HG03175 (cell line): Measurements from ENCODE around the gene LPP.

Experiments
- ATAC-seq: cut with Tn5 transposase; IDR thresholded peaks from one replicate; pipeline ENCODE4 v1.9.1; 2021; ENCODE audit warnings: mild to moderate bottlenecking, moderate library complexity; ENCODE audit not compliant: unreplicated experiment

LPP gene

DNA sequence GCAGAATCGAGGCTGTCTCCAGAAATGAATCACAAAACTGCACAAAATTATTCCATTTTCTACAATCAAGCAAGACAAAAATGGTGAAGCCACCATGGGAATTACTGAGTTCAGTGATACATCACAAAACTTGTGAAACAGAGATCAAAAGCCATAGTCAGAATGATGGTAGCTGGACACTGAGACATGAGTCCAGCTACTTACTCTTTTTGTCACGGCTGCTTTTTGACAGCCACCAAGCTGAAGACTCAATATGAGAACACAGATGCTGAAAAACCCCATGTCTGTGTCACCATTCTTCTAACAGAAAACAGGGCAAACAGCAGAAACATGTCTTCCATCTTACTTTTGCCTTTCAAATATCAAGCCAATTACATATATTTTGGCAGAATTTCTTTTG lies 237.6 kb downstream of the LPP start:
- no peak for ATAC-seq

DNA sequence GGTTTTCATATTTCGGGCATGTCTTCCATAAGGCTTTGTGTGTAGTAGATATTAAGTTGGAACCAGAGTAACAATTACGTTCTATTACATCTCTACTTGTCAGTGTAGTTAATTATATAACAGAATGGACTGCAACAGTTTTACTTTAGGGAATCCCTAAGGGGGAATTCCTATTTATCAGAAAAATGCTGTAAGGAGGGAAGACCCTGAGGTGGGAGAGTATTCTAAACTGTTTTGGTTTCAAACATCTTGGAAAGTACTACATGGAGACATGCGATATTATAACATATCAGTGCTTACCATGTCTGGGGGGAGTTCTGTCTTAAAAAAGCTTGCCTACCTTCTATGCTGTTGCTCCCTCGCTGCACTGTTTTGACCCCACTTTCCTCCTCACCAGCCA lies 238.1 kb downstream of the LPP start:
- no peak for ATAC-seq

DNA sequence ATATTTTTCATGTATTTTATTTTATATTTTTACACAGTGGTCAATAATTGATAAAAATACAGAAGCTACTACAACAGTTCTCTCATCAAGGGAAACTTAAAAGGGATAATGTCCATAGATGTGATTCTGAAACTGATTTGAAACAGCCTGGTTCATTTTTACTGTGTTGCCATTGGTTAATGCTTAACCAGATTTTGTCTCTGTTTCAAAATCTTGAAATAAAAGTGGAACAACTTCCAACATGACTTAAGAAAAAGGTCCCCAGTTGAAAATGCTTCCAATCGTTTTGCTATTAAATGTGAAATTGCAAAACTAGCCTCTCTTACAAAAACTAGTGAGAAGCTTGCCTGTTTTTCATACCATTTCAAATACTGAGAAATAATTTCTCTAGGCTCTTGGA lies 240.7 kb downstream of the LPP start:
- no peak for ATAC-seq

- no peak for ATAC-seq
These were observed 242.3 kb downstream of the LPP start for GRCh38 chr3:188396251-188396650.

GRCh38 chr3:188396900-188397299 lies 242.9 kb downstream of the LPP start:
- no peak for ATAC-seq

- no peak for ATAC-seq
These were observed 244.1 kb downstream of the LPP start for GRCh38 chr3:188397766-188398705.

DNA sequence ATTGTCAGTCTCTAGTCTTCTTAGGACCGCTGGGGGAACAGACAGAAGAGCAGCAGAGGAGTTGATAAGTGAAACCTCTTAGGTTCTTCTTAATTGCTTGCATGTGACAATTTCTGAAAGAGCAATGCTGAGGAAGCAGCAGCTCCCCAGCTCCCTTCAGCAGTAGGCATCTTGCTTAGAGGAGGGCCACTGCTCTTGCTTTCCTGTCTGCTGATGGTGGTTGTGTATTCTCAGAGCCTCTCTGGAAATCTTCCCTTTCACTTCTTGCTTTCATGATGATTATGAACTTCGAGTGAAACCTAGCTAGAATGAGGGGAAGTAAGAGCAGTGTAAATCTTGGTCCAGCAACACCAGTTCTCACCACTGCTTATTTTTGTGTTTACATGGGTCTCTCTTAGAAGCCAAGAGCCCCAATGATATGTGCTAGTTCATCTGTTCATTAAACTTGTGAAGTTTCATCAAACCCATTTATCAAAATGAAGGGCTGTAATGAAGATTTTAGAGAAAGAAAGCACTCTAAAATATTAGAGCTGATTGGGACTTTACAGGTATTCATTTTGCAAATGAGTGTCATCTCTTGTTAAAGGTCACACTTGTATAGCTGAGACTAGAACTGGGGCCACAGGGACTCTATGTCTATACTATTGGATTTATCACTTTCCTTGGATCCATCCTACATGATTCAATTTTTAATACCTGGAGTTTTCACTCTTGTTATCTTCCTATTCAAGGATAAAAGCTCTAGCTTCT lies 246.7 kb downstream of the LPP start:
- ATAC-seq, result peak; percentile 97

DNA sequence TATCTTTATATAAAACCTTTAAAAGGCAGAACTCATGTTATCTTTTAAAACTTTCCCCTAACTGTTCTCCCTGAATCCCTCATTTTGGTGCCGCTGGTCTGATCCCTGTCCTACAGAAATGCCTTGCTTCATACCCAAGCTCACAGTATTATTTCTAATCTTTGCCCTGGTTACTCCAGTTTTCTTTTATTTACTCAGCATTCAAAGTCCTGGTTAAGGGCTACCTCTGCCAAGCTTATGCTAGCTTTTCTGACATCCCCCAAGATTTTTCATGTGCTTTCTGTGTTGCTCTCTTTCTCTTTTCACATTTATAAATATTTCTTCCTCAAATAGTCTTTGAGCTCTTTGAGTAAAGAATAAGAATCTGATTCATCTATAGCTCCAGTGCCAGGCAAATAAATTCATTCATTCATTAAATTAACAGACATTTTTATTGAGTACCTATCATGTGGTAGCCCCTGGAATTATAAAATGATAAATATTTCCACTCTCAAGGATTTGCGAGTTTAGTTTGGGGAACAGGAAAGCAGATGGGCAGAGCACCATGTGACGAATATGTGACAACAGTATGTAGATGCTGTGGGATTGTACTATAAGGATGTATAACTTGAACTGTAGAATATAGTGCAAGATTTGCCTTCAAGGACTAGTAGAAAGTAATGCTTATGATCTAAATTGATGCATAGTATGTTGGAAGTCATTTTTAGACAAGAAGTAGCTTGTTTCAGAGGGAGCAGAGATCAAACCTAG lies 247.5 kb downstream of the LPP start:
- no peak for ATAC-seq

GRCh38 chr3:188402229-188402628 lies 248.3 kb downstream of the LPP start:
- no peak for ATAC-seq

GRCh38 chr3:188403404-188403803 lies 249.4 kb downstream of the LPP start:
- no peak for ATAC-seq

DNA sequence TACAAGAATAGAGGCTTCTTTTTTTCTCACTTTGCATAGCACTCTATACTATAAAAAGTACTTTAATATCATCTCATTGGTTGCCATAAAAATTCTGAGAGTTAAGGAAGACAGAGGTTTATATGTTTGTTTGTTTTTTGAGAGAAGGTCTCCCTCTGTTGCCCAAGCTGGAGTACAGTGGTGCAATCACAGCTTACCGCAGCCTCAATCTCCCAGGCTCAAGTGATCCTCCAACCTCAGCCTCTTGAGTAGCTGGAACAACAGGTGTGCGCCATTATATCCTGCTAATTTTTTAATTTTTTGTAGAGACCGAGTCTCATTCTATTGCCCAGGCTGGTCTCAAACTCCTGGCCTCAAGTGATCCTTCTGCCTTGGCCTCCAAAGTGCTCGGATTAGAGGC lies 250.2 kb downstream of the LPP start:
- ATAC-seq, result no peak

GRCh38 chr3:188404701-188405100 lies 250.7 kb downstream of the LPP start:
- ATAC-seq, result no peak

GRCh38 chr3:188407158-188407880 lies 253.4 kb downstream of the LPP start:
- no peak for ATAC-seq

GRCh38 chr3:188408831-188409230 lies 254.9 kb downstream of the LPP start:
- ATAC-seq, result no peak

- ATAC-seq, result no peak
These were observed 257.8 kb downstream of the LPP start for GRCh38 chr3:188411750-188412149.

GRCh38 chr3:188415196-188415595 lies 261.2 kb downstream of the LPP start:
- no peak for ATAC-seq

DNA sequence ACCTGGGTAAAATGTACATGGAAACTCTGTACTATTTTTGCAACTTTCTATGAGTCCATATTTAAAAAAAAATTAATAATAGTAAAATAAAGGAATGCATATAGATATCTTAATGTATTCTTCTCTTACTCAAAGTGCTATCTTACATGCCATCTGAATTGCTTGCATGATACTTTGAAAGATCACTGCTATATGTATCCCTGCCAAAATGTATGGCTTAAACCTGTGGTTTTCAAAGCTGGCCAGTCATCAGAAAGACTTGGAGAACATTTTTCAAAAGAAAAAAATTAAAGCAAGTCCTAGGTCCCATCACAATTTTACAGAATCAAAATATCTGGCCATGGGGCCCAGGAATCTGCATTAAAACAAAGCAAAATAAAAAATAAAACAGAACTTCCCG lies 262.1 kb downstream of the LPP start:
- no peak for ATAC-seq

GRCh38 chr3:188417271-188417696 lies 263.3 kb downstream of the LPP start:
- no peak for ATAC-seq

GRCh38 chr3:188417766-188418165 lies 263.8 kb downstream of the LPP start:
- no peak for ATAC-seq

DNA sequence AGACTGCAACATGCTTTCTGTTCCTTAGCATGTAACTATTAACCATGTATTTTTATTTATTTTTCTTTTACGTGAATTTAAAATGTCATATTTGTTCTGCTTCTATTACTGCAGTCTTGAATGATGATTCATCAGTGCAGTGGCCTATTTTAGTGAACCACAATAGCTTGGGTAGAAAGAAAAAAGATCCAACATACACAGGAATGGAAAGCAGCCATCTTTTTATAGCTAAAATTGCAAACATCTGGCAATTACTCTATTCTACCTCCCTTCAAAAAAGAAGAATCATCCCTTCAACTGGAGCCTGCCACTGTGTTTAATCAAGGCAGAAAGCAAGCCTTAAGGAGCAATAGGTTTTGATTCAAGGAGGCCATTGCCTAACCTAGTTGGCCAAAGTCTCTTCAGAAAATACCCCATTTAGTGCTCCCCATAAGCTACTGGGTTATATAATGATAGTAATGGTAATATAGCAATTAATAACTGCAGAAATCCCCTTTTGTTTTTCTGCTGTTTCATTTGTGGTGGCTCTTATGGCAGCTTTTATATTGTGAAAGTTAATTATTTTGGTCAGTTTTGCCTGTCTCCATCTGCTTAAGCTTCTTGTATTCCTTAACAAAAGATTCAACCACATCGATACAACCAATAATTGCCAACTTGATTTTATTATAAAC lies 267.3 kb downstream of the LPP start:
- ATAC-seq, result peak; percentile 43
